HL-60/S4 (cell line): ENCODE data around the gene AFMID.

Source experiments
- in situ Hi-C: fragments of 300-500 bp; cut with MboI; formaldehyde crosslinking; loops from 2 replicates; pipeline ENCODE4 v1.14.3; 2022; ENCODE audit warnings: low sequenced_read_pairs

Gene AFMID

GRCh38 chr17:78176548-78177025, 10.6 kb upstream of the AFMID start:
- in situ Hi-C loops = no loop called here

- in situ Hi-C loops = no loop called here
Measured at GRCh38 chr17:78179372-78179771, 7.8 kb upstream of the AFMID start.

GRCh38 chr17:78180083-78180482, 7.1 kb upstream of the AFMID start:
- in situ Hi-C loops = no loop called here

GRCh38 chr17:78180508-78180907, 6.7 kb upstream of the AFMID start:
- in situ Hi-C loops = no loop called here

GRCh38 chr17:78182504-78182903, 4.7 kb upstream of the AFMID start:
- in situ Hi-C loops = no loop called here

GRCh38 chr17:78183916-78184315, 3.2 kb upstream of the AFMID start:
- in situ Hi-C loops = no loop called here

GRCh38 chr17:78184351-78184750, 2.8 kb upstream of the AFMID start:
- in situ Hi-C loops = no loop called here

GRCh38 chr17:78184868-78185267, 2.3 kb upstream of the AFMID start:
- in situ Hi-C loops = no loop called here

GRCh38 chr17:78185981-78186691, 1.0 kb upstream of the AFMID start:
- in situ Hi-C loops = no loop called here

GRCh38 chr17:78196716-78197115, 9.6 kb downstream of the AFMID start:
- in situ Hi-C loops = no loop called here

- in situ Hi-C loops = no loop called here
Measured at GRCh38 chr17:78197147-78197832, 10.1 kb downstream of the AFMID start.

- in situ Hi-C loops = no loop called here
Measured at GRCh38 chr17:78200451-78200850, 13.3 kb downstream of the AFMID start.

- in situ Hi-C loops = no loop called here
Measured at GRCh38 chr17:78202666-78203065, 15.5 kb downstream of the AFMID start.

GRCh38 chr17:78204387-78205123, 17.4 kb downstream of the AFMID start:
- in situ Hi-C loops = no loop called here

- in situ Hi-C loops = no loop called here
Measured at GRCh38 chr17:78205124-78205775, 18.1 kb downstream of the AFMID start.

GRCh38 chr17:78206298-78206697, 19.1 kb downstream of the AFMID start:
- in situ Hi-C loops = no loop called here

GRCh38 chr17:78208486-78208885, 21.3 kb downstream of the AFMID start:
- in situ Hi-C loops = no loop called here

GRCh38 chr17:78210111-78210510, 22.9 kb downstream of the AFMID start:
- in situ Hi-C loops = no loop called here

- in situ Hi-C loops = no loop called here
Measured at GRCh38 chr17:78211032-78211431, 23.9 kb downstream of the AFMID start.

- in situ Hi-C loops = no loop called here
Measured at GRCh38 chr17:78214016-78214705, 27.0 kb downstream of the AFMID start, which contains the start of gene BIRC5. BIRC5 (plus strand) TSS chr17:78214253; CDS start chr17:78214317, 64 bp downstream.

- in situ Hi-C loops = no loop called here
Measured at GRCh38 chr17:78214706-78215061, 27.5 kb downstream of the AFMID start.
